Dermis lymphatic vessel endothelial cell (primary cell): ENCODE results near the gene GGTLC3. TPM values are rescaled to one million over a fixed set of nuclear protein-coding genes. Genes with fewer than 3 reads are reported as not detected.

Source experiments
- total RNA-seq: library from RNA; depleted of rRNA; stranded (reverse); fragments of >200 nt; gene quantifications from 2 replicates; pipeline ENCODE4 v1.2.1, GENCODE V29; 2014

The GGTLC3 gene
- not detected in 2 replicates for total RNA-seq

DNA sequence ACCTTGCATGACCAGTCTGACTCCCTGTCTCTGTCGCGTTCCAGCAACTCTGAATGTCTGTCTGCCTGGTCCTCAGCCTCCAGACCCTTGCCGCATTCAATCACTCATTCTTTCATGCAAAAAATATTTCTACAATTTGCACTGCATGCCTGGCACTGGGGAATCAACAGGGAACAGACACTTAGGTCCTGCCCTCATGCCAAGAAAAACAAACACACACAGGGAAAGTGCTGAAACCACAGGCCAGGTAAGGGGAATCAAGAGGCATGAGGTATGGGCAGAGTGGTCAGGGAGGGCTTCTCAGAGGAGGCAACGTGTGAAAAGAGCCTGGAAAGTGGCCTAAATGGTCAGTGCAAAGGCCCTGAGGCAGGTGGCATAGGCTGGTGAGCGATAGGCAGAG is at the start of gene GGTLC3:
Gene GGTLC3, minus strand, starts transcription at position 101 of the 400 bp plus-strand sequence. CDS start 264 bp downstream, outside the sequence.

DNA sequence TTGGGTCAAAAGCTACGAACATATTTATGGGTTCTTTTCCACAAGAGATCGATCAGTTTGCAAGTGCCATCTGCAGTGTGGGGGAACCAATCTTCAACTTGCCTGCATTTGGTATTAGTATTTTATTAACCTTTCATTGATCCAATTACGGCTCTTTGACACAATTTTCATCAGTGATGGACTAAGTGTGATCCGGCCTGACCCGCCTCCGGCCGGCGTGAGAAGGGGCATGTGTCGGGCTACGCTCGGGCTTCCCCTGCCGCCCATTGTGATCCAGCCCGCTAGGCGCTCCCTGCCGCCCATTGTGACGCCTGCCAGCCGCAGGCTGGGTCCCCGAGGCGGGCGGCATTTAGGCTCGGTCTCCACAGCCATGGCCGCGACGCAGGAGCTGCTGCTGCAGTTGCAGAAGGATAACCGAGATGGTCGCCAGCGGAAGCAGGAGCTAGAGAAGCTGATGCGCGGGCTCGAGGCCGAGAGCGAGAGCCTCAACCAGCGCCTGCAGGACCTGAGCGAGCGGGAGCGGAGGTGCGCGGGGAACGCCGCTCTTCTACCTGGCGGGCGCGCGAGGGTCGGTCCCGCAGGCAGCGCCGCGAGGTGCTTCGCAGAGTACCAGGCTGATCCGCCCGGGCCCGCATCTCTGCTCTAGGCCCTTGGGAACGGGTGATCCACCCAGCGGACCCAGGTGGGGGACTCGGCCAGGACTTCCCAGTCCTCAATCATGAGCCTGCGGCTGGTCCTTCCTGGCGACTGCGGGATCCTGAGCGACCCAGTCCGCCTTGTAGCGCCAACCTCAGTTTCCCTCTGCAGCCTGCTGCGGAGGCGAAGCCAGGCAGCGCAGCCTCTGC is 10.0 kb upstream of the GGTLC3 start, which contains the start of gene TMEM191B:
Gene TMEM191B, plus strand, starts transcription at position 51 of the 845 bp plus-strand sequence. Its CDS starts 179 bp downstream, at position 230.

Other genes with a start within 250 kb of the GGTLC3 start
- 0.26 and 0.43 TPM in 2 replicates for gene TMEM191B, start 9.6 kb upstream of the GGTLC3 start, total RNA-seq
- gene RIMBP3, start 93.8 kb upstream of the GGTLC3 start, total RNA-seq = under 0.01 and 0.43 TPM in 2 replicates